GM20000 (cell line): ENCODE results near the gene HPCAL1.

ENCODE experiments used
- DNase-seq: peaks from one replicate; pipeline ENCODE4 v3.0.0; 2012; ENCODE audit warnings: low spot score
- CTCF ChIP-seq: IDR thresholded peaks from 2 replicates; pipeline ENCODE4 v1.5.1; 2012; ENCODE audit warnings: mild to moderate bottlenecking, control low read depth; ENCODE audit errors: extremely low read depth, missing control alignments

Gene HPCAL1

GRCh38 chr2:10371441-10372196, 68.9 kb downstream of the HPCAL1 start:
- DNase-seq: no peak

GRCh38 chr2:10372203-10372861, 69.6 kb downstream of the HPCAL1 start:
- no peak for DNase-seq
- no peak for TF ChIP-seq CTCF

More at GRCh38 chr2:10371441-10372196, 68.9 kb downstream of the HPCAL1 start:
- TF ChIP-seq CTCF: no peak

- DNase-seq: no peak
- TF ChIP-seq CTCF: no peak
Measured at GRCh38 chr2:10372862-10373240, 70.1 kb downstream of the HPCAL1 start.

- no peak for TF ChIP-seq CTCF
- DNase-seq: no peak
Measured at GRCh38 chr2:10373931-10374330, 71.2 kb downstream of the HPCAL1 start.

- no peak for DNase-seq
- TF ChIP-seq CTCF: no peak
Measured at GRCh38 chr2:10374362-10374943, 71.7 kb downstream of the HPCAL1 start.

- TF ChIP-seq CTCF: no peak
- DNase-seq: peak; percentile 58
Measured at GRCh38 chr2:10375570-10376281, 73.0 kb downstream of the HPCAL1 start.
